ENCODE data around the gene PRKCSH.
"Not testable (repeated sequence)": the region's sequence is repeated elsewhere in the genome, so short reads cannot be mapped to it uniquely, and the experiment has no call there.

DNA sequence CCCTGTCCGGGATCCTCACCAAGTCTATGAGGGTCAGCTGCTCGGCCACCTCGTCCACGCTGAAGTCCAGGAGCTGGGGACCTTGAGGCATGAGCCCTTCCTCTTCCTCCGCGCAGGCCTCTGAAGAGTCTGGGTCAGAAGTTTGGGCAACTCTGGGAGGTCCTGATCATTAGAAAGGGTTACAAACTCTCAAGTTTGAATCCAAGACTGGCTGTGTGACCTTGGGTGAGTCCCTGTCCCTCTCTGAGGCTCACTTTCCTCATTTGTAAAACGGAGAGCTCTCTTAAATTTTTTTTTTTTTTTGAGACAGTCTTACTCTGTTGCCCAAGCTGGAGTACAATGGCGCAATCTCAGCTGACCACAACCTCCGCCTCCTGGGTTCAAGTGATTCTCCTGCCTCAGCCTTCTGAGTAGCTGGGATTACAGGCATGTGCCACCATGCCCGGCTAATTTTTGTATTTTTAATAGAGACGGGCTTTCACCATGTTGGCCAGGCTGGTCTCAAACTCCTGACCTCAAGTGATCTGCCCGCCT is 28.7 kb upstream of the PRKCSH start:
- not testable (repeated sequence) for TF ChIP-seq BHLHE40 (IDR thresholded peaks at IDR 0.05; ENCODE audit: borderline replicate concordance); NFRKB (IDR thresholded peaks at IDR 0.05); SP1 (IDR thresholded peaks at IDR 0.05)

All from HEK293T (cell line).